ENCODE results near the gene CDHR4. TPM values are rescaled to one million over a fixed set of nuclear protein-coding genes. Genes with fewer than 3 reads are reported as not detected.
"Not testable (repeated sequence)": the region's sequence is repeated elsewhere in the genome, so short reads cannot be mapped to it uniquely, and the experiment has no call there.

CDHR4 gene
- total and polyA plus RNA-seq, 12 donors, result 0.17 to 0.25 (median 0.23) TPM; not detected in 9

GRCh38 chr3:49781415-49782199, 18.1 kb downstream of the CDHR4 start:
- H3K4me1 ChIP-seq (replicated peaks in 1 of 2), result peaks cover 0 to 29% of the 10 kb centered on the region in 2 donors

GRCh38 chr3:49780975-49781365, 18.7 kb downstream of the CDHR4 start:
- WGBS, 4 donors, result 84 to 92% (median 87%) methylated on average over 9 of the region's 9 CpGs
- DNase-seq; H3K4me3 ChIP-seq; H3K9me3 ChIP-seq (replicated peaks in 1 of 3); intact Hi-C loops (cut with DNase I); H3K27me3 ChIP-seq; H3K27ac ChIP-seq: not testable (repeated sequence)
- peaks cover 0 to 31% of the 10 kb centered on the region in 2 donors for H3K4me1 ChIP-seq (replicated peaks in 1 of 2)
- peaks cover 0 to 14% of the 10 kb centered on the region in 2 donors for H3K36me3 ChIP-seq (replicated peaks in 1 of 2)

More at GRCh38 chr3:49781415-49782199, 18.1 kb downstream of the CDHR4 start:
- Histone ChIP-seq H3K9me3 (replicated peaks in 1 of 3) (no peaks in the 10 kb centered on the region), H3K4me3 (no peak overlapping the region), H3K27ac (no peak overlapping the region), H3K27me3 (no peaks in the 10 kb centered on the region), H3K36me3 (replicated peaks in 1 of 2) (peaks cover 0 to 14% of the 10 kb centered on the region in 2 donors)
- TF ChIP-seq CTCF (IDR thresholded peaks at IDR 0.05) (no peak), POLR2A (IDR thresholded peaks at IDR 0.05) (no peak)
- DNase-seq, result peak in 1 of 7 donors; percentile 2
- intact Hi-C loops (cut with DNase I), result no loop called here
- 80 to 93% (median 85%) methylated on average over 4 to 5 of the region's 5 CpGs for WGBS, 4 donors

- Histone ChIP-seq H3K36me3 (replicated peaks in 1 of 2) (peaks cover 0 to 14% of the 10 kb centered on the region in 2 donors), H3K4me1 (replicated peaks in 1 of 2) (peaks cover 0 to 31% of the 10 kb centered on the region in 2 donors), H3K9me3 (replicated peaks in 1 of 3) (no peaks in the 10 kb centered on the region), H3K27me3 (no peaks in the 10 kb centered on the region), H3K4me3 (no peak overlapping the region), H3K27ac (no peak overlapping the region)
- intact Hi-C loops (cut with DNase I), result no loop called here
- peak in 1 of 7 donors; percentile 39 for DNase-seq
- TF ChIP-seq POLR2A (IDR thresholded peaks at IDR 0.05) (no peak), CTCF (IDR thresholded peaks at IDR 0.05) (no peak)
- 39 to 65% (median 52%) methylated on average over 4 of the region's 4 CpGs for WGBS, 4 donors
These were observed 19.3 kb downstream of the CDHR4 start for GRCh38 chr3:49780080-49780974.

- TF ChIP-seq CTCF (IDR thresholded peaks at IDR 0.05), result no peak
- Histone ChIP-seq H3K36me3 (replicated peaks in 1 of 2) (peaks cover 0 to 14% of the 10 kb centered on the region in 2 donors), H3K4me3 (no peak overlapping the region), H3K4me1 (replicated peaks in 1 of 2) (peaks cover 0 to 26% of the 10 kb centered on the region in 2 donors), H3K9me3 (replicated peaks in 1 of 3) (no peaks in the 10 kb centered on the region), H3K27me3 (no peaks in the 10 kb centered on the region), H3K27ac (no peak overlapping the region)
- intact Hi-C loops (cut with DNase I), result no loop called here
- peak in 1 of 7 donors; percentile 39 for DNase-seq
- 89 to 96% (median 94%) methylated on average over 5 of the region's 5 CpGs for whole genome bisulfite sequencing, 4 donors
These were observed 20.2 kb downstream of the CDHR4 start for GRCh38 chr3:49779358-49780079.

- 89 to 96% (median 94%) methylated on average over 8 of the region's 8 CpGs for WGBS, 4 donors
- intact Hi-C loops (cut with DNase I); H3K4me3 ChIP-seq; H3K27me3 ChIP-seq; H3K9me3 ChIP-seq (replicated peaks in 1 of 3); H3K27ac ChIP-seq; H3K36me3 ChIP-seq (replicated peaks in 1 of 2): not testable (repeated sequence)
- DNase-seq, result peak in 2 of 7 donors; percentile 5 to 35
- H3K4me1 ChIP-seq (replicated peaks in 1 of 2), result peaks cover 0 to 17% of the 10 kb centered on the region in 2 donors
These were observed 23.6 kb downstream of the CDHR4 start for GRCh38 chr3:49776101-49776500.
